Stimulated activated CD4-positive, alpha-beta T cell treated with anti-CD3 and anti-CD28 coated beads, Interleukin-4, amount 100 ng/mL, for 48 hours (primary cell): ENCODE measurements around the gene CA11.
A peak's percentile ranks its signal among the peaks of the same experiment; 100 is the strongest.
"Not testable (repeated sequence)": the region's sequence is repeated elsewhere in the genome, so short reads cannot be mapped to it uniquely, and the experiment has no call there.

Experiments used
- DNase-seq, 2 donors: peaks; one replicate each; pipeline ENCODE4 v3.0.0-alpha.2; 2020; ENCODE audit warnings: low read depth in 2 of 2

The CA11 gene

DNA sequence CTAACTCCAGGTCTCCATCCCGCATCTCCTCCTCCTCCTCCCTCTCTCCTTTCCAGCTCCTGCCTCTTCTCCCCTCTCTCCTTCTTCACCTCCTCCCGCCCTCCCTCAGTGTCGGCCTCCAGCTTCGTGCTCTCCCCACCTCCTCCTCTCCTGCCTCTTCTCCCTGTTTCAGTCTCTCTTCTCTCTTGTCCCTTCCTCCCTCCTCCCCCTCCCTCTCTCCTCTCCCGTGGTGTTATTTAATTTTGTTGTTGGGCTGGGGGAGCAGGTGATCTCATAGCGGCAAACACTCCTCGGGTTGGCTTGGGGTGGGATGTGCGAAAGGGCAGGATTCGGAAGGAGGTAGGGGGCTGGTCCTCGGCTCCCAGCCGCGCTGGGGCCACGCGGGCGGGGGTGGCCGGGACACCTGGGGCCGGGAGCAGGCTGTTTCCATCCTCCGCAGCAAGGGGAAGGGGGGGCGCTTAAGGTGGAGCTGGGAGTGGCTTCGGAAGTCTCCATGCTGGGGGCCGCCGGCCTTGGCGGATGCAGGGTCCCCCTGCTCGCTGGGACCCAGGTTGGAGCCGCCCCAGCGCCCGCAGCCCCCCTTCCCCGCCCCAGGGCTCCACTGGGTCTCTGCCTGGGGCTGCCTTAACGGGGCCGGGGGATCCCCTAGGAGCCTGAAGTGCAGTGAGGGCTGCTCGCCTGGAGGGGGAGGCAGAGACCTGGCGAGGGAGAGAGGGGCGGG lies at the start of gene CA11:
Gene CA11 (minus strand): TSS at position 187 of the 721 bp plus-strand sequence. CDS start 555 bp downstream, outside the sequence.
- DNase-seq, result peak; percentile 88

- not testable (repeated sequence) for DNase-seq
Observed at GRCh38 chr19:48693629-48694028, 47.6 kb upstream of the CA11 start.

DNA sequence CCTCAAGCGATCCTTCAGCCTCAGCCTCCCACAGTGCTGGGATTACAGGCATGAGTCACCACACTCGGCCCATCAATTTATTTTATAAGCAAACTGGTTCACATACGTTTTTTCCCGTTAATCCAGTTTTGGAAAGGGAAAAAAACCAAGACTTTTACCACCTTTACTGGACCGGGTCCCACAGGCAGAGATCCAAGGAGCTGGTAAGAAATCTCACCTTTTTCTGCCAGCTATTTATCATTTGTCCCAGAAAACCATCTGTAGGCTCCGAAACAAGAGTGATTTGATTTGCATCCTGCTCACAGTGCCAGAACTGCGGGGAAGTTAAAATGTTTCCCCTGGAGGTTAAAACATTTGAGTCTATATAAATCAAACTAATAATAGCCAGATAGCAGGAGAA lies 43.5 kb upstream of the CA11 start:
- no peak for DNase-seq

- DNase-seq, result no peak
Observed at GRCh38 chr19:48687776-48688175, 41.8 kb upstream of the CA11 start.

GRCh38 chr19:48686637-48687036 lies 40.6 kb upstream of the CA11 start:
- DNase-seq, result not testable (repeated sequence)

DNA sequence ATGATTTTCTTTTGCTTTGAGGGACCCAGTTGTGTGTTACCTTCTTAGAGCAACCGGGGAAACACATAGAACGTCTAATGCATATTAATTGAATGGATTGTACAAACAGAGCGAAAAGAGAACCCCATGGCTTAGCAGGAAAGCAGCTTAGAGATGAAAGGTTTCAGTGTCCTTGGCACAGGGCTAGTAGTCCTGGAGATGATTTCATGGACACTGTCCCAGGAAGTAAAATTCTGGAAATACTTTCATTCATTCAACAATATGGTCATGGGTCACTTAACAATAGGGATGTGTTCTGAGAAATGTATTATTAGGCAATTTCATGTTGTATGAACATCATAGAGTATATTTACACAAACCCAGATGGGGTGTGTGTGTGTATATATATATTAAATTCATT lies 40.1 kb upstream of the CA11 start:
- no peak for DNase-seq

DNA sequence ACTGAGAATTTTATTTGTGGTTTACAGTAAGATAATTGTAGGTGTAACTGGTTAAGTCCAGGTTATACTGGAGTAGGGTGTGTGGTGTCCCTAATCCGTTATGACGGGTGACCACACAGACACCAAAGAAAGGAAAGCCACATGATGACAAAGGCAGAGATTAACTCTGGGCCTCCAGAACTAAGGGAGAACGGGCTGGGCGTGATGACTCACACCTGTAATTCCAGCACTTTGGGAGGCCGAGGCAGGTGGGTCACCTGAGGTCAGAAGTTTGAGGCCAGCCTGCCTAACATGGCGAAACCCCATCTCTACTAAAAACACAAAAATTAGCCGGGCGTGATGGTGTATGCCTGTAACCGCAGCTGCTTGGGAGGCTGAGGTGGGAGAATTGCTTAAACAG lies 39.6 kb upstream of the CA11 start:
- no peak for DNase-seq

DNA sequence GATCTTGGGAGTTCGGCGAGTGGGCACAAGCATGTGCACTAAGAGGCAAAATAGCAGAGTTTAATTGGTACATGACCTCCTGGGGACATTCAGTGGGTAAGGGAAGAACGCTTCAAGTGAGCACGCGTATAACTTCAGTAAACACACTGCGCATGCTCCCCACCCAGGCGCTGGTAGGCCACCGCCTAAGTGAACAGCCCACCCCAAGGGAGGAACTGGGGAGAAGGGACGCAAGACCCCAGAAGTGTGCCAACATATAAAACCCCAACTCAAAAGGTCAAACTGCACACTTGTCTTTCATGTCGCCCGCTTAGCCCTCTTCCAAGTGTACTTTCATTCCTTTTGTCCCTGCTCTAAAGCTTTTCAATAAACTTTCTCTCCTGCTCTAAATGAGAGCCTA lies 37.4 kb upstream of the CA11 start:
- peak; percentile 8 to 18 for DNase-seq

- DNase-seq, result no peak
Observed at GRCh38 chr19:48681127-48681470, 35.1 kb upstream of the CA11 start.

DNA sequence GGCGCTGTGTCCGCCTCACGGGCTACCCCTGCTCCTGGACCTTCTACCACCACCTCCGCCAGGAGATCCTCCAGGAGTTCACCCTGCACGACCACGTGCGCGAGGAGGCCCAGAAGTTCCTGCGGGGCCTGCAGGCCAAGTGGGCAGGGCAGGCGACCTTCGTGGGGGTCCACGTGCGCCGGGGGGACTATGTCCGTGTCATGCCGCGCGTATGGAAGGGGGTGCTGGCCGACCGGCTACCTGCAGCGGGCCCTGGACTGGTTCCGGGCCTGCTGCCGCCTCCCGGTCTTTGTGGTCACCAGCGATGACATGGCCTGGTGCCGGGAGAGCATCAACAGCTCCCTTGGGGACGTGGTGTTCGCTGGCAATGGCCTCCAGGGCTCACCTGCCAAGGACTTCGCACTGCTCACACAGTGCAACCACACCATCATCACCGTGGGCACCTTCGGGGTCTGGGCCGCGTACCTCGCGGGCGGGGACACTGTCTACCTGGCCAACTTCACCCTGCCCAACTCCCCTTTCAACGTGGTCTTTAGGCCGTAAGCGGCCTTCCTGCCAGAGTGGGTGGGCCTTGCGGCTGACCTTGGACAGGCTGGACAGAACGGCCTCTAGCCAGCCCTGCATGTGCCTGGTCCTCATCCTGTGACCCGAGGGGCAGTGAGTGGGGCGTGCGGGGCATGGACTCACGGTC lies 34.6 kb upstream of the CA11 start:
- no peak for DNase-seq

- not testable (repeated sequence) for DNase-seq
Observed at GRCh38 chr19:48680006-48680405, 34.0 kb upstream of the CA11 start.

DNA sequence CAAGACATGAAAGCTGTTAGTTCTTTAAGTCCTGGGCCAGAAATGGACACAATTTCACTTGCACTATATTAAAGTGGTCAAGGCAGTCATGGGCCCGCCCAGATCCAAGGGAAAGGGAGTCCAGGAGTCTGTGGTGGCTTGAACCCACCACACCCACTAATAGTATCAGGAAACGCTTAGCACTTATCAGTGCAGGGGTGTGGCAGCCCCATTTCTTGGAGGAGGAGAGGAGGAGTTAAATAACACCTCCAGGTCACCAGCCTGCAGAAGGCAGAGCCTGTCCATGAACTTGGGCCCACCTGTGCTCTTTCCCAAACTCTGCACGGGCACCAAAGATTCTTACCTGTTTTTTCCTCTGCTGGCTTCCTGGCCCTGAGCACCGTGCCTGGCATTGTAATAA lies 32.2 kb upstream of the CA11 start:
- DNase-seq, result no peak

- DNase-seq, result no peak
Observed at GRCh38 chr19:48676887-48677286, 30.9 kb upstream of the CA11 start.

DNA sequence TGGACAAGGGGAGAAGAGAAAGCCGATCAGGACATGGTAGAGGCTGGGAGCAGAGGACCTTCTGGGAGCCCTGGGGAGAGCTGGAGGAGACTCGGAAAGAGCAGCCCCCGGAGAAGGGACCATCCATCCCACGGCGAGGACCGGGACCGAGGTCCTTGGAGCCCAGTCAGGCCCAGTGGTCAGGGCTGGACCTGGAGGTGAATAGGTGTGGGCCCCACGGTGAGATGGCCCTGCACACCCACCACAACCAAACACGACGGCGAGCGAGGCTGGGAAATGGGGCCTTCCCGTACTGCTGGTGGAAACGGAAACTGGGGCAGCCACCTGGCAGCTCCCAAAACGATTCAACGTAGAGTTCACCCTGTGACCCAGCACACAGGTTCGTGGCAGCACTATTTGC lies 30.5 kb upstream of the CA11 start:
- DNase-seq, result no peak

DNA sequence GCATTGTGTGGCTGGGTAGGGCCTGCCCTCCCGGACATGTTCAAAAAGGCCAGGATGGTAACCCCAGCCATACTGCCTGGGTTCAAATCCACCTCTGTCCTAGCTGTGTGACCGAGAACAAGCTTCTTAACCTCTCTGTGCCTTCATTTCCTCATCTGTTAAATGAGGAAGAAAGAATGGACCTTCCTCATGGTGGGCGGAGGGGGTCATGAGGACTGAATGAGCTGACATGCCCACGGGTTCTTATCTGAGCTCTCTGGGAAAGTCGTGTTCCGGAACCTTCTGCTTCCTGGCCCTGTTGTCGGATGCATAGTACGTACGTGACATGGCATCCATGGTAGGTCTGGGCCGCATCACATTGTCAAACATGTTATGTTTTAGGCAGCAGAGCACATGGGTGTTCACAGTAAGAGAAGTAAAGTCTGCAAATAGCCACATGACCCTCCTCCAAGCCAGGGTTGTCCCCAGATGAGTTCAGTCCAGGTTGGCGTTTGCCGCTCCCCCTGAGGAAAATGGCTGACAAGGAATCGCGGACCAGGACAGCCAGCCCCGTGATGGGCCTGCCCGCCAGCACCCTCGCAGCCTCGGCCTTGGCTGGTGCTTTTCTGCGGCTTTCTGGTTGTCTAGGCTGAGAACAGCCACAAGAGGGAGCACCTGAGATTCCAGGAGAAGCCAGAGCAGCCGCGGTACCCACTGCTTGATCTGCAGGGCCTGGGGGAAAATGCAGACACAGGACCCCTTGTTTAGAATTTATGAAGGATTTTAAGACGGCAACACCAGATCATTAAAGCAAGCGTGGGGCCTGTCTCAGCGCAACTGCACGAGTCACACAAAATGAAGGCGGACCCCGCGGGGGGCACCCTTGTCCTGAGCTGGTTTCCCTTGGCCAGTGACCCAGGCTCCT lies 29.2 kb upstream of the CA11 start:
- peak; percentile 61 to 65 for DNase-seq

- no peak for DNase-seq
Observed at GRCh38 chr19:48674216-48674809, 28.3 kb upstream of the CA11 start.

DNA sequence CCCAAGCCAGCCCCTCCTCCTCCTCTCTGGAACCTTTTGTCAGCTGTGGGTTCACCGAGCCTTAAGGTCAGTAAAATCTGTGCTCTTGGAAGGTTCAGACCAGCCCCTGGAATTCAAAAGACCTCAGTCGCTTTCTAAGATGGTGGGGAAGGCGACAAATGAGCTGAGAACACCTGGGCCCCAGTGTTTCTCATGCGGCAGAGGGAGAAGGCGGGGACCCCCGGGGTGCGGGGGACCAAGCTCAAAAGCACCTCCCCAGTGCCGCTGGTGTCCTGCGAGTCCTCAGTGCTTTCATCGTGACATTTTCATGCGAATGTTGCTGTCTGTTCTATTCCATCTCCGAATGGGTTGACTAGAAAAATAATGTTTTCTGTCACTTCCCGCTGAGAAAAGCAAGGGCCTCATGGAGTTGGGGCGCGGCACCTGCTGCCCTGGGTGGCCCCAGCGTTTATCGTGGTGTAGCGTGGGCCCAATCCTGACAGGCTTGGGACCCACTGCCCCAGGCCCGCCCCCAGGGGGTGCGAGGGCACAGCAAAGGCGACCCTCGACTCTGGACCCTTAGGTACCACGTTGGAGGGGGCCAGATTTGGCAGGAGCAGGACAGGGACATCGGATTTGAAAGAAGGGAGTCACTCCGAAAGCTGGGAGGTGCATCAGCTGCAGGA lies 27.6 kb upstream of the CA11 start:
- DNase-seq, result no peak

DNA sequence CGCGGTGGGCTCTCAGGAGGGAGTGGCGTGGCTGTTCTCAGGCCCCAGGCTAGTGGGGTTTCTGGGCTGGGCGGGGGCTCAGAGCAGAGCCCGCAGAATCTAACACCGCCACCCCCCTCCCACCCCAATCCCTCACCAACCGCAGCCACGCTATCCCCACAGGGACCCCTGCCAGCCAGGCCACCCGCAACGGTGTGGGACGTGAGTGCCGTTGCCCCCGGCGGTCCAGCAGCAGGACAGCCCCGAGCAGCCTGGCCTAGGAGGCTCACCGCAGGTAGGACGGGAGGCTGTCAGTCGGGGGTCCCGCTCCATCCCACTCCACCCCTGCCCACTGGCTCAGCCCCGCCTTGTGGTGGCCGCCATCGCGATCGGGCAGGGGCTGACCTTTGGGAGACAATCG lies 27.0 kb upstream of the CA11 start, which contains the start of gene NTN5:
Gene NTN5 (minus strand): TSS at position 24 of the 400 bp plus-strand sequence. CDS start 2,031 bp downstream, outside the sequence.
- DNase-seq, result no peak

- no peak for DNase-seq
Observed at GRCh38 chr19:48671446-48671995, 25.5 kb upstream of the CA11 start.

- DNase-seq, result no peak
Observed at GRCh38 chr19:48670699-48671445, 24.9 kb upstream of the CA11 start.
